Hepatocyte (in vitro differentiated cells): ENCODE data around the gene DGKD. TPM values are rescaled to one million over a fixed set of nuclear protein-coding genes. Genes with fewer than 3 reads are reported as not detected.

Source experiments
- DNase-seq: peaks from one replicate; pipeline ENCODE4 v3.0.0-alpha.2; 2016; ENCODE audit warnings: low spot score
- H2AFZ ChIP-seq: fragments of 200-600 bp; sonication (generic); 2 replicates; pipeline ENCODE4 v1.6.0; 2016; ENCODE audit warnings: antibody characterized with exemption, mild to moderate bottlenecking
- H3K27ac ChIP-seq: fragments of 200-600 bp; sonication (generic); 2 replicates; pipeline ENCODE4 v1.5.1; 2016; ENCODE audit warnings: mild to moderate bottlenecking
- H3K27me3 ChIP-seq: fragments of 200-600 bp; sonication (generic); 2 replicates; pipeline ENCODE4 v1.6.1; 2016
- H3K36me3 ChIP-seq: fragments of 200-600 bp; sonication (generic); replicated peaks from 2 replicates; pipeline ENCODE4 v1.5.1; 2016; ENCODE audit warnings: low read depth; ENCODE audit not compliant: insufficient read depth
- H3K4me1 ChIP-seq: fragments of 200-600 bp; sonication (generic); 2 replicates; pipeline ENCODE4 v1.5.1; 2016; ENCODE audit warnings: mild to moderate bottlenecking, moderate library complexity; ENCODE audit not compliant: insufficient read depth
- H3K4me2 ChIP-seq: fragments of 200-600 bp; sonication (generic); 2 replicates; pipeline ENCODE4 v1.6.0; 2016
- H3K4me3 ChIP-seq: fragments of 200-600 bp; sonication (generic); 2 replicates; pipeline ENCODE4 v1.5.1; 2016; ENCODE audit warnings: mild to moderate bottlenecking
- H3K79me2 ChIP-seq: fragments of 200-600 bp; sonication (generic); 2 replicates; pipeline ENCODE4 v1.6.0; 2017; ENCODE audit warnings: mild to moderate bottlenecking
- H3K9me2 ChIP-seq: fragments of 200-600 bp; sonication (generic); replicated peaks from 2 replicates; pipeline ENCODE4 v1.6.0; 2017; ENCODE audit warnings: mild to moderate bottlenecking; ENCODE audit not compliant: insufficient read depth
- H3K9me3 ChIP-seq: fragments of 200-600 bp; sonication (generic); 2 replicates; pipeline ENCODE4 v1.5.1; 2016; ENCODE audit warnings: low read depth, mild to moderate bottlenecking
- H4K20me1 ChIP-seq: fragments of 200-600 bp; sonication (generic); 2 replicates; pipeline ENCODE4 v1.6.0; 2016; ENCODE audit warnings: mild to moderate bottlenecking; ENCODE audit not compliant: insufficient read depth, poor library complexity, severe bottlenecking
- CTCF ChIP-seq: fragments of 200-600 bp; sonication (generic); IDR thresholded peaks from 2 replicates; pipeline ENCODE4 v1.5.1; 2016; ENCODE audit warnings: antibody characterized with exemption, mild to moderate bottlenecking; ENCODE audit not compliant: poor library complexity
- EZH2 ChIP-seq: fragments of 200-600 bp; sonication (generic); IDR thresholded peaks from 2 replicates; pipeline ENCODE4 v1.6.1; 2016; ENCODE audit warnings: antibody characterized with exemption, mild to moderate bottlenecking, borderline replicate concordance
- EZH2phosphoT487 ChIP-seq: fragments of 200-600 bp; sonication (generic); IDR thresholded peaks from one replicate; pipeline ENCODE4 v1.6.1; 2018; ENCODE audit warnings: antibody characterized with exemption, mild to moderate bottlenecking, low read depth, moderate library complexity; ENCODE audit not compliant: unreplicated experiment, severe bottlenecking
- WGBS: methylation state at CpG from one replicate; pipeline ENCODE4 v1.1.6; 2016; ENCODE audit warnings: low lambda C conversion rate; ENCODE audit errors: missing lambda C conversion rate; 5-methylcytosine and 5-hydroxymethylcytosine counted together
- polyA plus RNA-seq: library from polyadenylated mRNA; unstranded; fragments of >200 nt; fragmentation: Nextera tagmentation; extraction: Ambion mirVana; gene quantifications from 2 replicates; pipeline ENCODE4 v1.2.1, GENCODE V29; 2016
- total RNA-seq: library from RNA; depleted of rRNA; stranded (reverse); fragments of >200 nt; gene quantifications from 2 replicates; pipeline ENCODE4 v1.2.3, GENCODE V29; 2014

Gene DGKD
- total and polyA plus RNA-seq, 2 experiments from 2014 or later = 14.2 to 14.3 TPM

GRCh38 chr2:233380132-233380895, 26.0 kb downstream of the DGKD start:
- Histone ChIP-seq H3K9me2 (no peaks in the 10 kb centered on the region), H3K4me3 (no peak overlapping the region), H3K4me2 (no peak overlapping the region), H3K27me3 (no peaks in the 10 kb centered on the region), H3K79me2 (peaks cover 66% of the 10 kb centered on the region), H3K4me1 (no peaks in the 10 kb centered on the region), H3K36me3 (no peaks in the 10 kb centered on the region), H4K20me1 (no peaks in the 10 kb centered on the region), H3K27ac (no peak overlapping the region), H3K9me3 (no peaks in the 10 kb centered on the region), H2AFZ (no peak overlapping the region)
- WGBS = 85% methylated on average over 13 of the region's 13 CpGs
- TF ChIP-seq CTCF (no peak), EZH2phosphoT487 (no peak), EZH2 (no peak)
- DNase-seq = no peak

GRCh38 chr2:233380995-233381637, 26.8 kb downstream of the DGKD start:
- no peaks in the 10 kb centered on the region for H3K36me3 ChIP-seq
- TF ChIP-seq CTCF = no peak
- TF ChIP-seq EZH2 = no peak
- no peak for TF ChIP-seq EZH2phosphoT487
- no peaks in the 10 kb centered on the region for H3K9me3 ChIP-seq
- H3K27me3 ChIP-seq = no peaks in the 10 kb centered on the region
- no peak overlapping the region for H3K27ac ChIP-seq
- H4K20me1 ChIP-seq = no peaks in the 10 kb centered on the region
- no peaks in the 10 kb centered on the region for H3K9me2 ChIP-seq
- DNase-seq = no peak
- no peak overlapping the region for H3K4me3 ChIP-seq
- peaks cover 1% of the 10 kb centered on the region for H3K4me1 ChIP-seq
- H3K79me2 ChIP-seq = peaks cover 73% of the 10 kb centered on the region
- WGBS = 95% methylated on average over 11 of the region's 11 CpGs
- H2AFZ ChIP-seq = no peak overlapping the region
- H3K4me2 ChIP-seq = no peak overlapping the region

GRCh38 chr2:233381638-233381995, 27.3 kb downstream of the DGKD start:
- Histone ChIP-seq H3K4me2 (no peak overlapping the region), H3K4me1 (peaks cover 6% of the 10 kb centered on the region), H3K27ac (no peak overlapping the region), H3K9me2 (no peaks in the 10 kb centered on the region), H3K36me3 (no peaks in the 10 kb centered on the region), H2AFZ (no peak overlapping the region), H3K4me3 (no peak overlapping the region), H3K79me2 (peaks cover 75% of the 10 kb centered on the region), H3K27me3 (no peaks in the 10 kb centered on the region), H4K20me1 (peaks cover 2% of the 10 kb centered on the region), H3K9me3 (no peaks in the 10 kb centered on the region)
- no peak for TF ChIP-seq EZH2phosphoT487
- TF ChIP-seq CTCF = no peak
- TF ChIP-seq EZH2 = no peak
- DNase-seq = no peak
- WGBS = 85% methylated on average over 4 of the region's 4 CpGs
